ENCODE measurements around the gene CCDC68. TPM values are rescaled to one million over a fixed set of nuclear protein-coding genes. Genes with fewer than 3 reads are reported as not detected.

CCDC68 gene
- total RNA-seq, 3 donors from 2014 or later (not counting 1 experiment from before 2014, with no cell fraction given) = not detected

- TF ChIP-seq CTCF (IDR thresholded peaks at IDR 0.05) = no peak
- no peaks in the 10 kb centered on the region for H3K36me3 Mint-ChIP-seq
- no peak overlapping the region for H3K27ac Mint-ChIP-seq
- no peak overlapping the region for H3K4me3 Mint-ChIP-seq
- Histone ChIP-seq H3K27ac (ENCODE audit: low read length) (no peak overlapping the region), H3K36me3 (ENCODE audit: control insufficient read depth, insufficient read depth, low read length) (no peaks in the 10 kb centered on the region), H3K9me3 (ENCODE audit: control insufficient read depth, insufficient read depth, low read length) (no peaks in the 10 kb centered on the region), H3K4me3 (ENCODE audit: low read length) (no peak overlapping the region), H3K27me3 (ENCODE audit: control insufficient read depth, insufficient read depth, low read length) (no peaks in the 10 kb centered on the region), H3K4me1 (ENCODE audit: control insufficient read depth, insufficient read depth, low read length) (no peaks in the 10 kb centered on the region)
- no peak for DNase-seq
- intact Hi-C loops (cut with micrococcal nuclease) = no loop called here
- no peaks in the 10 kb centered on the region for H3K9me3 Mint-ChIP-seq
- no peaks in the 10 kb centered on the region for H3K27me3 Mint-ChIP-seq (ENCODE audit: low read depth in 2 of 2)
- peaks cover 0 to 7% of the 10 kb centered on the region in 2 donors for H3K4me1 Mint-ChIP-seq
- 87% methylated on average over 2 of the region's 2 CpGs for WGBS (ENCODE audit: insufficient coverage)
- no peak for ATAC-seq
These were observed 59.0 kb downstream of the CCDC68 start for GRCh38 chr18:54900290-54900689.

DNA sequence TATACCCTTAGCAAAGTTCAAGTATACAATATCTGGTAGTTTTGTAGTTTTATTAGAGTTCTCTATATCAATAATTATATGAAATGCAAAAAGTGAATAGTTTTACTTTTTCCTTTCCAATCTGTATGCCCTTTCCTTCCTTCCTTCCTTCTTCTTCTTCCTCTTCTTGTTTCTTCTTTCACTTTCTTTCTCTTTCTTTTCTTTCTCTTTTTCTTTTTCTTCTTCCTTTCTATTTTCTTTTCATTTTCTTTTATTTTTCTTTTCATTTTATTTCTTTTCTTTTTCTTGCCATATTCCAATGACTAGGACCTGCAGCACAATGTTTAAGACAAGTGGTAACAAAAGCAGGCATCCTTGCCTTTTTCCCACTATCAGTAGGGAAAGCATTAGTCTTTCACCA is 59.8 kb downstream of the CCDC68 start:
- no peaks in the 10 kb centered on the region for H3K27me3 Mint-ChIP-seq (ENCODE audit: low read depth in 2 of 2)
- no peak for DNase-seq
- H3K36me3 Mint-ChIP-seq = no peaks in the 10 kb centered on the region
- intact Hi-C loops (cut with micrococcal nuclease) = no loop called here
- no peaks in the 10 kb centered on the region for H3K36me3 ChIP-seq (ENCODE audit: control insufficient read depth, insufficient read depth, low read length)
- no peak overlapping the region for H3K4me3 ChIP-seq (ENCODE audit: low read length)
- no peak overlapping the region for H3K27ac Mint-ChIP-seq
- H3K4me3 Mint-ChIP-seq = no peak overlapping the region
- TF ChIP-seq CTCF (IDR thresholded peaks at IDR 0.05) = no peak
- no peak overlapping the region for H3K27ac ChIP-seq (ENCODE audit: low read length)
- no peaks in the 10 kb centered on the region for H3K9me3 ChIP-seq (ENCODE audit: control insufficient read depth, insufficient read depth, low read length)
- H3K4me1 Mint-ChIP-seq = peaks cover 0 to 7% of the 10 kb centered on the region in 2 donors
- ATAC-seq = no peak
- no peaks in the 10 kb centered on the region for H3K27me3 ChIP-seq (ENCODE audit: control insufficient read depth, insufficient read depth, low read length)
- H3K4me1 ChIP-seq (ENCODE audit: control insufficient read depth, insufficient read depth, low read length) = no peaks in the 10 kb centered on the region
- no peaks in the 10 kb centered on the region for H3K9me3 Mint-ChIP-seq

GRCh38 chr18:54888933-54889332 is 70.3 kb downstream of the CCDC68 start:
- Histone ChIP-seq H3K4me3 (ENCODE audit: low read length) (no peak overlapping the region), H3K9me3 (ENCODE audit: control insufficient read depth, insufficient read depth, low read length) (no peaks in the 10 kb centered on the region), H3K36me3 (ENCODE audit: control insufficient read depth, insufficient read depth, low read length) (peaks cover 32% of the 10 kb centered on the region), H3K4me1 (ENCODE audit: control insufficient read depth, insufficient read depth, low read length) (no peaks in the 10 kb centered on the region), H3K27me3 (ENCODE audit: control insufficient read depth, insufficient read depth, low read length) (no peaks in the 10 kb centered on the region), H3K27ac (ENCODE audit: low read length) (no peak overlapping the region)
- no peak for DNase-seq
- Mint-ChIP-seq H3K27ac (peak overlapping the region in 1 of 2 donors; percentile 42), H3K4me3 (no peak overlapping the region), H3K27me3 (ENCODE audit: low read depth in 2 of 2) (no peaks in the 10 kb centered on the region), H3K36me3 (peaks cover 34% of the 10 kb centered on the region), H3K4me1 (peaks cover 4 to 6% of the 10 kb centered on the region in 2 donors), H3K9me3 (no peaks in the 10 kb centered on the region)
- intact Hi-C loops (cut with micrococcal nuclease) = no loop called here
- 80% methylated on average over 2 of the region's 2 CpGs for WGBS (ENCODE audit: insufficient coverage)
- ATAC-seq = no peak
- TF ChIP-seq CTCF (IDR thresholded peaks at IDR 0.05) = no peak

GRCh38 chr18:54888378-54888777 is 70.9 kb downstream of the CCDC68 start:
- H3K9me3 Mint-ChIP-seq = no peaks in the 10 kb centered on the region
- no peak overlapping the region for H3K27ac Mint-ChIP-seq
- Histone ChIP-seq H3K4me1 (ENCODE audit: control insufficient read depth, insufficient read depth, low read length) (no peaks in the 10 kb centered on the region), H3K4me3 (ENCODE audit: low read length) (no peak overlapping the region), H3K9me3 (ENCODE audit: control insufficient read depth, insufficient read depth, low read length) (no peaks in the 10 kb centered on the region), H3K27me3 (ENCODE audit: control insufficient read depth, insufficient read depth, low read length) (no peaks in the 10 kb centered on the region), H3K36me3 (ENCODE audit: control insufficient read depth, insufficient read depth, low read length) (peaks cover 33% of the 10 kb centered on the region), H3K27ac (ENCODE audit: low read length) (no peak overlapping the region)
- no peak overlapping the region for H3K4me3 Mint-ChIP-seq
- peaks cover 33% of the 10 kb centered on the region for H3K36me3 Mint-ChIP-seq
- intact Hi-C loops (cut with micrococcal nuclease) = no loop called here
- ATAC-seq (no peak), DNase-seq (no peak)
- H3K27me3 Mint-ChIP-seq (ENCODE audit: low read depth in 2 of 2) = no peaks in the 10 kb centered on the region
- H3K4me1 Mint-ChIP-seq = peaks cover 3 to 4% of the 10 kb centered on the region in 2 donors
- no peak for TF ChIP-seq CTCF (IDR thresholded peaks at IDR 0.05)
- WGBS (ENCODE audit: insufficient coverage) = no CpG with 5 or more reads among the region's 2 CpGs

Data from natural killer cell (primary cell).